Astrocyte (in vitro differentiated cells and primary cell): Measurements from ENCODE around the gene MICAL3. TPM values are rescaled to one million over a fixed set of nuclear protein-coding genes. Genes with fewer than 3 reads are reported as not detected.
A peak's percentile ranks its signal among the peaks of the same experiment; 100 is the strongest.

Source experiments
- DNase-seq: peaks from one replicate; pipeline ENCODE4 v3.0.0-alpha.2; 2010; ENCODE audit warnings: low read depth
- FAIRE-seq: peaks from 2 replicates; lab custom pipeline; 2011; peaks lifted over from hg19 to GRCh38; lab: Jason Lieb, UNC
- H2AFZ ChIP-seq: 2 replicates; pipeline ENCODE4 v1.6.0; 2012; ENCODE audit warnings: low read depth, low read length, inconsistent platforms
- H3K27ac ChIP-seq: 2 replicates; pipeline ENCODE4 v1.5.1; 2011; ENCODE audit warnings: low read depth, low read length, inconsistent platforms
- H3K27me3 ChIP-seq: 2 replicates; pipeline ENCODE4 v1.6.0; 2011; ENCODE audit warnings: low read length, inconsistent platforms; ENCODE audit not compliant: insufficient read depth
- H3K36me3 ChIP-seq: 2 replicates; pipeline ENCODE4 v1.5.1; 2011; ENCODE audit warnings: low read length, inconsistent platforms; ENCODE audit not compliant: insufficient read depth
- H3K4me1 ChIP-seq: 2 replicates; pipeline ENCODE4 v1.5.1; 2011; ENCODE audit warnings: low read length, inconsistent platforms; ENCODE audit not compliant: insufficient read depth
- H3K4me2 ChIP-seq: 2 replicates; pipeline ENCODE4 v1.6.0; 2012; ENCODE audit warnings: low read length, inconsistent platforms
- H3K4me3 ChIP-seq: 2 replicates; pipeline ENCODE4 v1.5.1; 2011; ENCODE audit warnings: low read depth, mild to moderate bottlenecking, low read length, inconsistent platforms; ENCODE audit not compliant: insufficient read depth
- H3K79me2 ChIP-seq: 2 replicates; pipeline ENCODE4 v1.6.0; 2012; ENCODE audit warnings: mild to moderate bottlenecking, low read length, inconsistent platforms; ENCODE audit not compliant: insufficient read depth
- H3K9ac ChIP-seq: 2 replicates; pipeline ENCODE4 v1.6.0; 2012; ENCODE audit warnings: mild to moderate bottlenecking, low read length, inconsistent platforms
- H3K9me3 ChIP-seq: 2 replicates; pipeline ENCODE4 v1.5.1; 2012; ENCODE audit warnings: low read depth, mild to moderate bottlenecking, low read length, inconsistent platforms; ENCODE audit not compliant: insufficient read depth
- H4K20me1 ChIP-seq: 2 replicates; pipeline ENCODE4 v1.6.0; 2012; ENCODE audit warnings: low read length, inconsistent platforms; ENCODE audit not compliant: insufficient read depth
- H3K27ac Mint-ChIP-seq: one replicate; pipeline ENCODE4 v1.8.0; 2021; ENCODE audit warnings: mild to moderate bottlenecking, mixed read lengths; ENCODE audit not compliant: unreplicated experiment
- H3K27me3 Mint-ChIP-seq: one replicate; pipeline ENCODE4 v1.8.0; 2021; ENCODE audit warnings: low read depth, mixed read lengths; ENCODE audit not compliant: unreplicated experiment
- H3K36me3 Mint-ChIP-seq: one replicate; pipeline ENCODE4 v1.8.0; 2021; ENCODE audit warnings: low read depth, mixed read lengths; ENCODE audit not compliant: unreplicated experiment
- H3K4me1 Mint-ChIP-seq: one replicate; pipeline ENCODE4 v1.8.0; 2021; ENCODE audit warnings: low read depth, mixed read lengths; ENCODE audit not compliant: unreplicated experiment
- H3K4me3 Mint-ChIP-seq: one replicate; pipeline ENCODE4 v1.8.0; 2021; ENCODE audit warnings: mild to moderate bottlenecking, moderate library complexity, mixed read lengths; ENCODE audit not compliant: unreplicated experiment
- H3K9me3 Mint-ChIP-seq: one replicate; pipeline ENCODE4 v1.8.0; 2021; ENCODE audit warnings: mild to moderate bottlenecking, mixed read lengths; ENCODE audit not compliant: unreplicated experiment
- CTCF ChIP-seq: IDR thresholded peaks from 2 replicates; pipeline ENCODE4 v1.5.1; 2011; ENCODE audit warnings: low read depth, mild to moderate bottlenecking, inconsistent platforms, low read length, moderate library complexity; ENCODE audit not compliant: insufficient read depth
- EZH2 ChIP-seq: IDR thresholded peaks from 2 replicates; pipeline ENCODE4 v1.6.1; 2012; ENCODE audit warnings: mild to moderate bottlenecking, low read length, inconsistent platforms; ENCODE audit not compliant: insufficient read depth
- total RNA-seq: library from RNA; stranded (reverse); gene quantifications from 2 replicates; pipeline ENCODE4 v1.2.1, GENCODE V29; 2021

MICAL3 gene
- total RNA-seq, 1 donor from 2014 or later: 113 TPM

DNA sequence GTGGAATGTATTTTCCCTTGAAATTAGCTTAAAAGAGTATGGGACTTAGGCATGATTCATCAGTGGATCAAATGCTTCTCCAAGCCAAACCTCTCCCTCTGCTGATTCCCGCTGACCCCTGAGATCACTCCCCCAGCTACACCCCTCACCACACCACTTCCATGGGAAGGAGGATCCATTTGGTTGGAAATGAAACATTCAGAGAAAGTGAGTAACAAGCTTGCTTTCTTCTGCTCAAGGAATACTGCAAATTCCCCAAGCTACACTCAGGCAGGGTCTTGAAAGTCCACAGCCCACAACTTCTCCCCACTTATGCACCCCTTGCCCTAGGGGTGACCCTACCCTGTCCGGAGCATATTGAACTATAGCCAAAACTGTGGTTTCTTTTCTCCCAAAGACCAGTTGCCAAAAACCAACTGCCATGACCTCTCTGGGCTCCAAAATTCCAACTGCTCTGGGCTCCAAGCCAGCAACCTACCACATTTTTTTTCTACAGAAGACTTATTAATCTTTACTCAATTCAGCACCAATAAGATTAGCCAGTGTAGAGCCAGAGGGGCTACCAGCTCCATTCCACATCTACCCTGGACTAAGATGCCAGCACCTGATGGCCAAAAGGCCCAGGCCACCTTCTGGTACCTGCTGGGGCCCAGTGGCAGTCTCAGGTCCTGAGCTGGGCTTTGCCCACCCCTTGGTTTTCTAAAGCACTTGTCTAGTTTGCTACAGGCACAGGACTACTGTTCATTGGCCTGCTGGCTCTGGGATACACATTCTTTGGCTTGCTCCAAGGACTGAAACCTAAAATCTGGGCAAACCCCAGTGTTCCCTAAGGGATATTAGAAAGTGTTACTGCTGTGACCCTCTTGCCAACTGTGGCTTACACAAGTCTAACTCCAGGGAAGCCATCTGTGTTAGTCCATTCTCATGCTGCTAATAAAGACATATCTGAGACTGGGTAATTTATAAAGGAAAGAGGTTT, 101.1 kb downstream of the MICAL3 start:
- H3K27ac Mint-ChIP-seq: peak overlapping the region; percentile 28
- no peaks in the 10 kb centered on the region for H3K9me3 Mint-ChIP-seq
- Histone ChIP-seq H3K4me2 (peak overlapping the region; percentile 76), H3K79me2 (peaks cover 75% of the 10 kb centered on the region), H3K9ac (no peak overlapping the region), H3K9me3 (no peaks in the 10 kb centered on the region), H3K27ac (peak overlapping the region; percentile 25), H2AFZ (no peak overlapping the region), H3K36me3 (no peaks in the 10 kb centered on the region), H3K27me3 (no peaks in the 10 kb centered on the region), H3K4me3 (peak overlapping the region; percentile 0), H4K20me1 (peaks cover 97% of the 10 kb centered on the region), H3K4me1 (peaks cover 43% of the 10 kb centered on the region)
- H3K4me3 Mint-ChIP-seq: peak overlapping the region; percentile 29
- peaks cover 5% of the 10 kb centered on the region for H3K36me3 Mint-ChIP-seq
- peaks cover 50% of the 10 kb centered on the region for H3K4me1 Mint-ChIP-seq
- FAIRE-seq (peak; percentile 71), DNase-seq (peak; percentile 97)
- H3K27me3 Mint-ChIP-seq: no peaks in the 10 kb centered on the region
- no peak for TF ChIP-seq EZH2
- TF ChIP-seq CTCF: no peak

GRCh38 chr22:17921871-17922821, 102.2 kb downstream of the MICAL3 start:
- H3K36me3 Mint-ChIP-seq: peaks cover 5% of the 10 kb centered on the region
- peaks cover 98% of the 10 kb centered on the region for H4K20me1 ChIP-seq

More at GRCh38 chr22:17921871-17922821, 102.2 kb downstream of the MICAL3 start:
- TF ChIP-seq CTCF (no peak), EZH2 (no peak)
- peak overlapping the region; percentile 49 for H3K27ac Mint-ChIP-seq
- no peak for FAIRE-seq
- Histone ChIP-seq H3K4me2 (peak overlapping the region; percentile 76), H3K79me2 (peaks cover 78% of the 10 kb centered on the region), H3K4me3 (no peak overlapping the region), H3K27me3 (no peaks in the 10 kb centered on the region), H3K27ac (peak overlapping the region; percentile 25), H3K36me3 (no peaks in the 10 kb centered on the region), H3K9ac (no peak overlapping the region), H3K9me3 (no peaks in the 10 kb centered on the region), H2AFZ (no peak overlapping the region), H3K4me1 (peaks cover 43% of the 10 kb centered on the region)
- H3K9me3 Mint-ChIP-seq: no peaks in the 10 kb centered on the region
- H3K27me3 Mint-ChIP-seq: no peaks in the 10 kb centered on the region
- H3K4me3 Mint-ChIP-seq: peak overlapping the region; percentile 63
- DNase-seq: no peak
- peaks cover 50% of the 10 kb centered on the region for H3K4me1 Mint-ChIP-seq
